ENCODE results near the gene ZNF740. TPM values are rescaled to one million over a fixed set of nuclear protein-coding genes. Genes with fewer than 3 reads are reported as not detected.
"Not testable (repeated sequence)": the region's sequence is repeated elsewhere in the genome, so short reads cannot be mapped to it uniquely, and the experiment has no call there.

Gene ZNF740
- total RNA-seq, 2 experiments from 2014 or later, result 53.6 to 60.2 TPM

DNA sequence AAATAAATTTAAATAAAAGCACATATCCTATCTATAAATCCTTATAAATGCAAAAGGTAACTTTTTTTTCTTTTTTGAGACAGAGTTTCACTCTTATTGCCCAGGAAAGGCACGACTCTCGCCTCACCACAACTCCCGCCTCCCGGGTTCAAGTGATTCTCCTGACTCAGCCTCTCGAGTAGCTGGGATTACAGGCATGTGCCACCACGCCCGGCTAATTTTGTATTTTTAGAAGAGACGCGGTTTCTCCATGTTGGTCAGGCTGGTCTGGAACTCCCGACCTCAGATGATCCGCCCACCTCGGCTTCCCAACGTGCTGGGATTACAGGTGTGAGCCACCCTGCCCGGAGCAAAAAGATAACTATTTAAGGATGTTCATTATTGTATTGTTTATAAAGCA is 1.7 kb upstream of the ZNF740 start:
- Mint-ChIP-seq H3K4me1 (peaks cover 34% of the 10 kb centered on the region), H3K4me3 (peak overlapping the region; percentile 86), H3K36me3 (peaks cover 18% of the 10 kb centered on the region), H3K27ac (peak overlapping the region; percentile 93)
- H3K9me3 Mint-ChIP-seq; H3K27me3 Mint-ChIP-seq; DNase-seq; ATAC-seq (ENCODE audit: low read depth): not testable (repeated sequence)
- POLR2A ChIA-PET, result interaction anchor here (0.7 to 4.2 kb wide), 4 partner anchors 12 to 170 kb away, joined by 3 to 57 read pairs (median 6); partner anchors contain the start of gene ITGB7

DNA sequence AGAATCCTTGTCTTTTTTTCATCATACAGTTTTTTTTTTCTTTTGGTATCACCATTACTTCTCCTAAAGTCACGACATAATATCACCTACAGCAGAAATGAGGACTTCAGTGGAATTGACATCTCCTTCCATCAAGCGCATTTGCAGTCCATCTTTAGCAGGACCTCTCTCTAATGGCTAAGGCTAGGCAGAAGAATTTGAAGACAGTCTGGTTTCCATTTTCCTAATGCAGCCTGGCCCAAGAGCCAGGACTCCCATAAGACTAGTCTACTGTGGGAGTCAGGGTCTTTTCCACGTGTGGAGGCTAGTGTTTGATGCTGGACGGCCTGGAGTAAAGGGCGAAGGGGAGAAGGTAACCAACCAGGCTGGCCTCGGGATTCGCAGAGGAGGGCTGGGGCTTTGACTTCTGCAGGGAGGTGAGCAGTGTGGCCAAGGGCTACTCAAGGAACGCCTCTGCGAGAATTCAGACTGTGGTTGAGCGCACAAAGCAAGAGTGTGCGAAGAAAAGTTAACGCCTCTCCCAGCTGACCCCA is 769 bp upstream of the ZNF740 start:
- Mint-ChIP-seq H3K27me3 (no peaks in the 10 kb centered on the region), H3K9me3 (no peaks in the 10 kb centered on the region), H3K4me1 (peaks cover 38% of the 10 kb centered on the region), H3K4me3 (peak overlapping the region; percentile 86), H3K27ac (peak overlapping the region; percentile 93), H3K36me3 (peaks cover 21% of the 10 kb centered on the region)
- POLR2A ChIA-PET, result interaction anchor here (0.7 to 4.6 kb wide), 23 partner anchors 9 to 321 kb away, joined by 3 to 57 read pairs (median 7); partner anchors contain the start of genes EIF4B, ESPL1, ITGB7 and MYG1
- ATAC-seq (ENCODE audit: low read depth), result no peak
- DNase-seq, result no peak

- peak overlapping the region; percentile 86 for H3K4me3 Mint-ChIP-seq
- peaks cover 36% of the 10 kb centered on the region for H3K4me1 Mint-ChIP-seq
- H3K36me3 Mint-ChIP-seq, result peaks cover 27% of the 10 kb centered on the region
- H3K9me3 Mint-ChIP-seq, result no peaks in the 10 kb centered on the region
- no peaks in the 10 kb centered on the region for H3K27me3 Mint-ChIP-seq
- H3K27ac Mint-ChIP-seq, result peak overlapping the region; percentile 83
- peak; percentile 81 for DNase-seq
- ATAC-seq (ENCODE audit: low read depth), result peak; percentile 35
- POLR2A ChIA-PET, result interaction anchor here (0.5 to 4.6 kb wide), 29 partner anchors 8 to 241 kb away, joined by 3 to 57 read pairs (median 6); partner anchors contain the start of genes EIF4B, ESPL1, ITGB7 and MYG1
These were observed 566 bp downstream of the ZNF740 start for GRCh38 chr12:53180931-53181645.

GRCh38 chr12:53181935-53182334 is 1.4 kb downstream of the ZNF740 start:
- no peak for DNase-seq
- Mint-ChIP-seq H3K36me3 (peaks cover 32% of the 10 kb centered on the region), H3K27me3 (no peaks in the 10 kb centered on the region), H3K4me3 (peak overlapping the region; percentile 86), H3K4me1 (peaks cover 36% of the 10 kb centered on the region), H3K27ac (no peak overlapping the region), H3K9me3 (no peaks in the 10 kb centered on the region)
- POLR2A ChIA-PET, result interaction anchor here (1.3 to 4.6 kb wide), 9 partner anchors 11 to 110 kb away, joined by 3 to 57 read pairs (median 10); partner anchors contain the start of genes ITGB7 and SOAT2
- ATAC-seq (ENCODE audit: low read depth), result no peak

- H3K27ac Mint-ChIP-seq, result no peak overlapping the region
- no peaks in the 10 kb centered on the region for H3K9me3 Mint-ChIP-seq
- H3K4me1 Mint-ChIP-seq, result peaks cover 39% of the 10 kb centered on the region
- DNase-seq (no peak), ATAC-seq (ENCODE audit: low read depth) (no peak)
- H3K36me3 Mint-ChIP-seq, result peaks cover 40% of the 10 kb centered on the region
- H3K4me3 Mint-ChIP-seq, result peak overlapping the region; percentile 21
- no peaks in the 10 kb centered on the region for H3K27me3 Mint-ChIP-seq
- POLR2A ChIA-PET, result interaction anchor here (1.6 to 4.6 kb wide), 4 partner anchors 15 to 37 kb away, joined by 4 to 57 read pairs (median 32); partner anchors contain the start of gene ITGB7
These were observed 2.4 kb downstream of the ZNF740 start for GRCh38 chr12:53182903-53183302.

DNA sequence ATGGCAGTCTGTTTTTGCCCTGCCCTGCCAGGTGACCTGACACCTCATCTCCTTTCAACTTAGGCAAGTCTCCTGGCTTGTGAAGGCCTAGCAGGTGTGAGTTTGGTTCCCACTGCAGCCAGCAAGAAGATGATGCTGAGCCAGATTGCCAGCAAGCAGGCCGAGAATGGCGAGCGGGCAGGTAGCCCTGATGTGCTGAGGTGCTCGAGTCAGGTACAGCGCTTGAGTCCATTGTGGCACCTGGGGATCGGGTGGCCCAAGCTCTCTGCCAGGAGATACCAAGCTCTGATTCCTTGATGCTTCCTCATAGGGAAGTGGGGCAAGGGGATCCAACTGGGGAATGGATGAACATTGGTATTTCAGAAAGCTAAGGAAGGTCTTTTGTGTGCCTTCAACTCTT is 4.3 kb downstream of the ZNF740 start:
- Mint-ChIP-seq H3K36me3 (peaks cover 40% of the 10 kb centered on the region), H3K27me3 (no peaks in the 10 kb centered on the region), H3K27ac (peak overlapping the region; percentile 56), H3K4me1 (peaks cover 33% of the 10 kb centered on the region), H3K9me3 (no peaks in the 10 kb centered on the region), H3K4me3 (no peak overlapping the region)
- ATAC-seq (ENCODE audit: low read depth) (no peak), DNase-seq (no peak)
- POLR2A ChIA-PET, result interaction anchor here (0.9 to 1.3 kb wide), 4 partner anchors 14 to 111 kb away, joined by 3 read pairs; partner anchors contain the start of gene PFDN5

DNA sequence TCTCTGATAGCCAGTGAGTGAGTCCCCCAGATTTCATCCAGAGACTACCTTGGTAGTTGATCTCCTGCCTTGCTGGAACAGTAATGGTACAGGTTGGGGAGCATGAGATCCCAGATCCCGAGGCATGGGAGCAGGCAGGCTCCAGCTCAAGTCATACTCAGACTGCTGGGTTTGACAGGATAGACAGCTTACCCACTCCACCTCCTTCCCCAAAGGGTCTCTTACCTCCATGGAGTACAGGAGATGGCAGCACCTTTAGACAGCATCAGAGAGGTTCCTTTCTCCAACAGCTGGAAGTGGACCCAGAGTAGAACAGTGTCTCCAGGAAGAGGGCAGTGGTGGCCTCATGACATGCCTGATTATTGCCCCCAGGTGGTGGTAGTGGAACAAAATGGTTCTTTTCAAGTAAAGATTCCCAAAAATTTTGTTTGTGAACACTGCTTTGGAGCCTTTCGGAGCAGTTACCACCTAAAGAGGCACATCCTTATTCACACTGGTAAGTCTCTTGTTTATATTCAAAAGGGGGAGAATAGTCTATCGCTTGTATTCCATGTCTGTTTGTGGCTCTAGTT is 5.1 kb downstream of the ZNF740 start:
- H3K27ac Mint-ChIP-seq, result no peak overlapping the region
- H3K9me3 Mint-ChIP-seq, result no peaks in the 10 kb centered on the region
- DNase-seq (no peak), ATAC-seq (ENCODE audit: low read depth) (no peak)
- H3K27me3 Mint-ChIP-seq, result no peaks in the 10 kb centered on the region
- POLR2A ChIA-PET, result interaction anchor here (0.9 to 1.1 kb wide), 3 partner anchors 26 to 110 kb away, joined by 3 read pairs; partner anchors contain the start of gene PFDN5
- no peak overlapping the region for H3K4me3 Mint-ChIP-seq
- H3K36me3 Mint-ChIP-seq, result peaks cover 40% of the 10 kb centered on the region
- H3K4me1 Mint-ChIP-seq, result peaks cover 38% of the 10 kb centered on the region

GRCh38 chr12:53186745-53187144 is 6.2 kb downstream of the ZNF740 start:
- H3K27me3 Mint-ChIP-seq, result no peaks in the 10 kb centered on the region
- peaks cover 34% of the 10 kb centered on the region for H3K4me1 Mint-ChIP-seq
- POLR2A ChIA-PET, result interaction anchor here (0.9 to 4.9 kb wide), 5 partner anchors 12 to 134 kb away, joined by 3 to 28 read pairs (median 5); partner anchors contain the start of genes AAAS and ESPL1
- DNase-seq, result no peak
- peaks cover 41% of the 10 kb centered on the region for H3K36me3 Mint-ChIP-seq
- no peaks in the 10 kb centered on the region for H3K9me3 Mint-ChIP-seq
- H3K27ac Mint-ChIP-seq, result no peak overlapping the region
- no peak for ATAC-seq (ENCODE audit: low read depth)
- no peak overlapping the region for H3K4me3 Mint-ChIP-seq

DNA sequence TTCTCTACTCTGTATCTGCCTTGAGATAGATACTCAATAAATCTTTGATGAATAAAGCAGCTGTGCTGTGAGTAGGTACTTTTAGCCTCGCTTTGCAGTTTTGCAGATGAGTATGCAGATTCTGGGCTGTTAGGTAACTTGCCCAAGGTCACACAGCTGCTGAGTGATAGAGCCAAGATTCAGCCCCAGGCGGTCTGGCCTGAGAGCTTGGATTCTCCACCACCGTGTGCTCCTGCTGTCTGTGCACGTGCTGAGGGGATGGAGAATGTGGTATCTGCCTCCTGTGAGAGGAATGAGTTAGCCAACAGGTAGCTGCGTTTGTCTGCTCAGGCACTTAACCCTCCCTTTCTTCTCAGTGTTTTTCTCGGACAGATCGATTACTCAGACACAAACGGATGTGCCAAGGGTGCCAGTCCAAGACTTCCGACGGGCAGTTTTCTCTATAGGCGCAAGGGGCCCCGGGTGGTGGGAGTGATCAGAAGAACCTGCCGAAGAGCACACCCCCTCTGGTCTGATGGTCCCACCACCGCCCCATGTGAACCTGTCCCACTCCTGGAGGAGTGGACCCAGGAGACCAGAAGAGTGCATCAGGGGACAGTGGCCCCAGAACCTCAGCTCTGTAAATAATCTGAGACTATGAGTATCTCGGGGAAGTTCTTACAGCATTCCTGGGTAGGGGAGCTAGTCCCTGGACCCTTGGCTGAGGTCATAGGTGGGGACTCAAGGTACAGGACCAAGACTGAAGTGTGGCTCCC is 6.8 kb downstream of the ZNF740 start:
- POLR2A ChIA-PET, result interaction anchor here (1.1 to 4.9 kb wide), 5 partner anchors 12 to 134 kb away, joined by 3 to 28 read pairs (median 5); partner anchors contain the start of genes AAAS, ESPL1 and ITGB7
- H3K36me3 Mint-ChIP-seq, result peaks cover 36% of the 10 kb centered on the region
- no peak overlapping the region for H3K27ac Mint-ChIP-seq
- H3K4me1 Mint-ChIP-seq, result peaks cover 31% of the 10 kb centered on the region
- no peak overlapping the region for H3K4me3 Mint-ChIP-seq
- H3K9me3 Mint-ChIP-seq, result no peaks in the 10 kb centered on the region
- ATAC-seq (ENCODE audit: low read depth) (no peak), DNase-seq (no peak)
- no peaks in the 10 kb centered on the region for H3K27me3 Mint-ChIP-seq

GRCh38 chr12:53190108-53190729 is 9.7 kb downstream of the ZNF740 start:
- POLR2A ChIA-PET, result interaction anchor here (1.2 to 4.9 kb wide), 4 partner anchors 9 to 86 kb away, joined by 3 to 28 read pairs (median 7); partner anchors contain the start of genes CSAD, SOAT2 and ZNF740
- DNase-seq, result peak; percentile 63
- Mint-ChIP-seq H3K4me1 (peaks cover 21% of the 10 kb centered on the region), H3K36me3 (peaks cover 31% of the 10 kb centered on the region), H3K9me3 (no peaks in the 10 kb centered on the region), H3K4me3 (no peak overlapping the region), H3K27me3 (no peaks in the 10 kb centered on the region), H3K27ac (peak overlapping the region; percentile 69)
- ATAC-seq (ENCODE audit: low read depth), result peak; percentile 83

DNA sequence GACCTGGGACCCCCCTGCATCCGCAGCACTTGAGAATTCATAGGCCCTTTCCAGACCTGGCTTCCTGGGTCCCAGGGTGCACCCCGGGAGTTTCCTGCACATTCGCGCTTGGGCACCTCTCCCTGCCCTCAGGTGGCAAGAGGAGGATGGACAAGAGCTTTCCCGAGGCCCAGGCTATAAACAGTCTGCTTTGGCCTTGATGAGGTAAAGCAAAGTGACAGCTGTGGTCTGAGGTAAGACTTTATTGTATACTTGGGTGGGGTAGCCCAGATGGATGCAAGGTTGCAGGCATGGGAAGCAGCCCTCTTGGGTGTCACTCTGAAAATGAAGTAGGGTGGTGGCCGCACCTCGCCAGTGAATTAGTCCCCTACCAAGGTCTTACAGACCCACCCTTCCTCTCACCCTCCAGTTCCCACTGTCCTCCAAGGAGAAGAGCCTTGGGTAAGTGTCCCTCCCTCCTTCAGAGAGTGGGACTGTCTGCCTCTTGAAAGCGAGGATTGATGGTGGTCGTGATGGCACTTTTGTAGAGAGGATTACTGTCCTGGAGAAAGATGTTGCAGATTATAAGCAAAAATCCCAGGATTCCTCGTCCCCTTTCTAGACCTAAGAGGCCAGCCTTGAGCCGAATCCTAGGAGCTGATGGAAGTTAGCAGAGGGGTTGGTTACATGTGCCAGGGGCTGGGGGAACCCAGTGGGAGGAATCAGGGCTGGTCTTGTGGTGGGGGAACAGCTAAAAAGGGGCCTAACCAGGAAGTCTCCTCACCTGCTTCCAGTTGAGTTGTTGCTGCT is 10.8 kb downstream of the ZNF740 start:
- POLR2A ChIA-PET, result no interaction called here
- H3K4me3 Mint-ChIP-seq, result no peak overlapping the region
- no peaks in the 10 kb centered on the region for H3K27me3 Mint-ChIP-seq
- no peak overlapping the region for H3K27ac Mint-ChIP-seq
- ATAC-seq (ENCODE audit: low read depth) (no peak), DNase-seq (no peak)
- no peaks in the 10 kb centered on the region for H3K9me3 Mint-ChIP-seq
- H3K4me1 Mint-ChIP-seq, result peaks cover 21% of the 10 kb centered on the region
- H3K36me3 Mint-ChIP-seq, result peaks cover 36% of the 10 kb centered on the region
